K562 (cell line): ENCODE results near the gene IL1RL2.

ENCODE experiments used
- BRCA1 ChIP-seq, 2 experiments: fragments of 450-650 bp in 1 of 2; sonication (generic) in 1 of 2; formaldehyde crosslinking in 1 of 2; IDR thresholded peaks; 2 replicates each; pipeline versions ENCODE4 v1.5.0 to v1.6.1; 2017 to 2020; ENCODE audit warnings: mild to moderate bottlenecking in 1 of 2, missing genetic modification reagents in 1 of 2
- CTCF ChIP-seq, 3 experiments: IDR thresholded peaks in 2 of 3; conservative IDR thresholded peaks in 1 of 3; 2 replicates each; pipeline ENCODE4 v1.5.1; 2011 to 2012; ENCODE audit warnings: low read length in 3 of 3, mild to moderate bottlenecking in 3 of 3, control low read depth in 2 of 3, improper control_type of control experiment in 1 of 3, inconsistent platforms in 1 of 3, low read depth in 1 of 3, mixed read lengths in 1 of 3, moderate library complexity in 1 of 3; ENCODE audit not compliant: insufficient read depth in 2 of 3
- CUX1 ChIP-seq: fragments of 200-800 bp; sonication (Bioruptor generic); IDR thresholded peaks from 2 replicates; pipeline ENCODE4 v1.6.1; 2016; ENCODE audit warnings: missing genetic modification characterization, missing compliant biosample characterization
- ELK1 ChIP-seq: sonication (generic); formaldehyde crosslinking; IDR thresholded peaks from 2 replicates; pipeline ENCODE4 v1.8.1; 2022; ENCODE audit warnings: missing genetic modification reagents
- FOXK1 ChIP-seq: sonication (generic); formaldehyde crosslinking; IDR thresholded peaks from 2 replicates; pipeline ENCODE4 v1.8.0; 2022; ENCODE audit warnings: missing genetic modification reagents, mild to moderate bottlenecking, borderline replicate concordance
- HDGF ChIP-seq: fragments of 450-650 bp; IDR thresholded peaks from 2 replicates; pipeline ENCODE4 v1.6.1; 2016
- HNRNPLL ChIP-seq: fragments of 200-400 bp; formaldehyde crosslinking; IDR thresholded peaks from 2 replicates; pipeline ENCODE4 v1.6.1; 2017; ENCODE audit warnings: low read length, low read depth, mild to moderate bottlenecking; ENCODE audit not compliant: poor library complexity, severe bottlenecking
- RFX5 ChIP-seq: IDR thresholded peaks from 2 replicates; pipeline ENCODE4 v1.6.1; 2011; ENCODE audit warnings: low read depth, mild to moderate bottlenecking, improper control_type of control experiment, low read length
- SRSF3 ChIP-seq: fragments of 200-400 bp; formaldehyde crosslinking; IDR thresholded peaks from 2 replicates; pipeline ENCODE4 v1.6.1; 2016; ENCODE audit warnings: mild to moderate bottlenecking, low read length, moderate library complexity; ENCODE audit not compliant: insufficient read depth
- TAF1 ChIP-seq: IDR thresholded peaks from 2 replicates; pipeline ENCODE4 v1.6.1; 2011; ENCODE audit warnings: mild to moderate bottlenecking, low read length, moderate library complexity; ENCODE audit not compliant: insufficient read depth, control insufficient read depth, severe bottlenecking; ENCODE audit errors: extremely low read depth

- TF ChIP-seq HDGF, result no peak
- TF ChIP-seq SRSF3, result no peak
- no peak for TF ChIP-seq ELK1 (CRISPR knock-in tag)
- TF ChIP-seq HNRNPLL, result no peak
- no peak for TF ChIP-seq TAF1
- no peak for TF ChIP-seq CUX1
- TF ChIP-seq FOXK1 (CRISPR knock-in tag), result no peak
- no peak for TF ChIP-seq CTCF (IDR thresholded peaks at IDR 0.05 in 2 of 3, conservative IDR thresholded peaks at IDR 0.05 in 1 of 3; ENCODE audit: insufficient read depth in 2 of 3, low read depth in 1 of 3, low read length in 3 of 3)
- no peak for TF ChIP-seq BRCA1 (IDR thresholded peaks at IDR 0.05)
- no peak for TF ChIP-seq BRCA1 (CRISPR knock-in tag; IDR thresholded peaks at IDR 0.05)
- no peak for TF ChIP-seq RFX5
These were observed 14.1 kb upstream of the IL1RL2 start for GRCh38 chr2:102172745-102173144.
